Activated CD8-positive, alpha-beta memory T cell treated with anti-CD3 and anti-CD28 coated beads for 4 hours (primary cell): ENCODE data around the gene SYNE4.
A peak's percentile ranks its signal among the peaks of the same experiment; 100 is the strongest.

Experiments
- DNase-seq, 2 donors: peaks; one replicate each; pipeline ENCODE4 v3.0.0-alpha.2; 2020; ENCODE audit warnings: low read depth in 2 of 2

The SYNE4 gene

GRCh38 chr19:36025541-36025940 is 16.9 kb upstream of the SYNE4 start:
- no peak for DNase-seq

- no peak for DNase-seq
These were observed 14.8 kb upstream of the SYNE4 start for GRCh38 chr19:36023432-36023831.

DNA sequence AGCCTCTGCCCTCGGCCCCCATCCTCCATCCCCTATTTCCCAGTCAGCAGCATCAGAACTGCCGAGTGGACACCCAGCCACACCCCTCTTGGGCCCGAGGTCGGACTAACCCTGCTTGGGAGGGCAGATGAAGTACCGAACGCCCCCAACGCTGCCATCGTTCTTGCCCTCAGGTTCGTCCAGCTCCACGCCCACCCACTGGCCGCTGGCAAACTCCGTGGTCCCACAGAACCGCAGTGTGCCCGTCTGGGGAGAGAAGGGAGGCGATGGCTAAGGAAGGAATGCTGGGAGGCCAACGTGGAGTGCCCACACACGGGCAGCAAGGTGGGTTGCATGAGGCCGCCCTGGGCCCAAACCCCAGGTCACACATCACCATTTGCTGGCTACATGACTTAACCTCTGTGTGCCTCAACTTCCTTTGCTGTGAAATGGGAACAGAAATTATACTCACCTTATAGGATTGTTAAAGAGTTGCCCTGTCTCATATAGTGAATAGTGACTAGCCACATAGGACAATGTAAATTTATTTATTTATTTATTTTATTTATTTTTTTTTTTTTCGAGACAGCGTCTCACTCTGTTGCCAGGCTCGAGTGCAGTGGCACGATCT is 10.6 kb upstream of the SYNE4 start:
- DNase-seq, result no peak

- peak; percentile 97 to 98 for DNase-seq
These were observed 5.7 kb upstream of the SYNE4 start, which contains the start of gene ALKBH6 for GRCh38 chr19:36014012-36014924. TSS of gene ALKBH6 (minus strand) at chr19:36014213. CDS start at chr19:36013397, 816 bp downstream.

GRCh38 chr19:36013280-36014011 is 4.8 kb upstream of the SYNE4 start:
- DNase-seq, result no peak

GRCh38 chr19:36010402-36010801 is 1.8 kb upstream of the SYNE4 start:
- DNase-seq, result no peak

DNA sequence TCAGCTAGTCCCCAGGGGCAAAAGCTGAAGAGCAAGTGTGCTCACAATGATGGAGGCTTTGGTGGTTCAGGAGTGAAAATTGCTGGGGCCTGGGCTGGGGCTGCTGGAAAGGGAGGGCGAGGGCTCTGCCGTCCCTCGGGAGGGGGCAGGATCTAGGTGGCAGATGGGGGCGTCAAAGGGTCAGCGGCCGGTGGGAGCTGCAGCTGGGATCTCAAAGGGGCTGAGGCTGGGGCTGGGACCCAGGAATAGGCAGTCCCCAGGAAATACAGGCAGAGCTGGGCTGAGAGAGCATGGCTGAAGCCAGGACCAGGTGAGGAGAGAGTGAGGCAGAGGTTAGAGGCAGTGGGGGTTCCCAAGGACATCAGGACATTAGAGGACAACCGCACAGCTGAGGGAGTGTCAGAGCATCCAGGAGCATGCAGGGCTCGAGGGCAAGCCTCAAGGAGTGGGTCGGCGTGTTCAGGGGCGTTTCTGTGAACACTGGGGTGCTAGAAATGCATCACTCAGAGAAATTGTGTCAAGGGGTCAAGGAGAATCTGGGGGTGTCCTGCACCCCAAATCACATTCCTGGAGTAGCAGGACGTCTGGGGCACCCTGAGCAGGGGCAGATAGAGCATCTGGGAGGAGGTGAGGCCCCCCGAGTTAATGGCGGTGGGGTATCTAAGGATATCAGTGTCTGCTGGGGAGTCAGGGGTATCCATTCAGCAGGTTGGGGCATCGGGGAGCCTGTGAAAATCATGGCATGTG is 1.2 kb upstream of the SYNE4 start:
- DNase-seq, result no peak

- DNase-seq, result no peak
These were observed 607 bp upstream of the SYNE4 start for GRCh38 chr19:36009220-36009619.

GRCh38 chr19:36006955-36007354 is 1.7 kb downstream of the SYNE4 start:
- no peak for DNase-seq

DNA sequence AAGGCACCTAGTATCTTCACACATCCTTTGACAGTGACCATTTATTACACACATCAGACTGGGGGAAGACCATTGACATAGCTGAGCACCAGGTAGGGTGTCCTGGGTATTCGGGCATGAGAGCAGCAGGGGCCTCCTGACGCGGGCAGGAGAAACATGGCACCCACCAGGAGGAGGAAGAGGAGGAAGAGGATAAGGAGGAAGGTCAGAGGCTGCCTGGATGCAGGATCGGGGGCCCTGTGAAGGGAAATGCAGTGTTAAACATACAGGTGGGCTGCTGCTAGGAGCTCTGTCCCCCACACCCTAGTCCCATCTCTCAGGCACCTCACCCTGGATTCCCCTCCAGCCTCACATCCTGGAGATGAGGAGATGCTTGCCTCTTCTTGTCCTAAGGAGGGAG is 5.3 kb downstream of the SYNE4 start:
- DNase-seq, result no peak

GRCh38 chr19:36001605-36002004 is 7.0 kb downstream of the SYNE4 start:
- no peak for DNase-seq

GRCh38 chr19:35996777-35997176 is 11.8 kb downstream of the SYNE4 start:
- no peak for DNase-seq

- DNase-seq, result peak; percentile 89 to 90
These were observed 13.3 kb downstream of the SYNE4 start, which contains the start of gene SDHAF1 for GRCh38 chr19:35995048-35995993. TSS of gene SDHAF1 (plus strand) at chr19:35995188. CDS start at chr19:35995275, 87 bp downstream.

- DNase-seq, result no peak
These were observed 14.6 kb downstream of the SYNE4 start for GRCh38 chr19:35993923-35994598.

DNA sequence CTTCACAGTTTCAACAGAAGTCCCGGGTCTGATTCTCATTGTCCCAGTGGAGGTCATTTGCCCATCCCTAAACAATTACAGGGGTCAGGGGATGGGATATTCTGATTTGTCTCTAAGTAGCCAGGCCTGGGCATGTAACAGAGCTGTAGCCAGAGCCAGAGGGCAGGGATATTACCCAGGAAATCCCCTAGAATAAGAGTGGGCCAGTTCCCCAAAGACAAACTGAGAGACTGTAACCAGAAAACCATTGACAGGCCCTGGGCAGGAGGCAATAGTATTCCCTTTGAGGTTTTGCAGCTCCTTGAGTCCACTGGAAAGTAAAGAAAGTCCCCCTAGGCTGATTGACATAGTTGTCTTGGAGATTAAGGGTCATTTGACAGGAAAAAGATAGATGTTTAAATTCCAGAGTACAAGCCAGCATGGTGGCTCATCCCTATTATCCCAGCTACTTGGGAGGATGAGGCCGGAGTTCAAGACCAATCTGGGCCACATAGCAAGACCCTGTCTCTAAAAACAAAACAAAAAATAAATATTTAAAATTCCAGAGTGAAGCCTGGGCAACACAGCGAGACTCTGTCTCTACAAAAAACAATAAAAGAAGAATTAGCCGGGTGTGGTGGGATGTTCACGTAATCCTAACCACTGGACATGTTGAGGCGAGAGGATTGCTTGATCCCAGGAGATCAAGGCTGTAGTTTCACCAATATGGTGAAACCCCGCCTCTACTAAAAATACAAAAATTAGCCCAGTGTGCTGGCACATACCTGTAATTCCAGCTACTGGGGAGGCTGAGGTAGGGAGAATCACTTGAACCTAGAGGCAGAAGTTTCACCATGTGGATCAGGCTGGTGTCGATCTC is 15.5 kb downstream of the SYNE4 start:
- DNase-seq, result no peak

- DNase-seq, result no peak
These were observed 16.7 kb downstream of the SYNE4 start for GRCh38 chr19:35991731-35992450.

DNA sequence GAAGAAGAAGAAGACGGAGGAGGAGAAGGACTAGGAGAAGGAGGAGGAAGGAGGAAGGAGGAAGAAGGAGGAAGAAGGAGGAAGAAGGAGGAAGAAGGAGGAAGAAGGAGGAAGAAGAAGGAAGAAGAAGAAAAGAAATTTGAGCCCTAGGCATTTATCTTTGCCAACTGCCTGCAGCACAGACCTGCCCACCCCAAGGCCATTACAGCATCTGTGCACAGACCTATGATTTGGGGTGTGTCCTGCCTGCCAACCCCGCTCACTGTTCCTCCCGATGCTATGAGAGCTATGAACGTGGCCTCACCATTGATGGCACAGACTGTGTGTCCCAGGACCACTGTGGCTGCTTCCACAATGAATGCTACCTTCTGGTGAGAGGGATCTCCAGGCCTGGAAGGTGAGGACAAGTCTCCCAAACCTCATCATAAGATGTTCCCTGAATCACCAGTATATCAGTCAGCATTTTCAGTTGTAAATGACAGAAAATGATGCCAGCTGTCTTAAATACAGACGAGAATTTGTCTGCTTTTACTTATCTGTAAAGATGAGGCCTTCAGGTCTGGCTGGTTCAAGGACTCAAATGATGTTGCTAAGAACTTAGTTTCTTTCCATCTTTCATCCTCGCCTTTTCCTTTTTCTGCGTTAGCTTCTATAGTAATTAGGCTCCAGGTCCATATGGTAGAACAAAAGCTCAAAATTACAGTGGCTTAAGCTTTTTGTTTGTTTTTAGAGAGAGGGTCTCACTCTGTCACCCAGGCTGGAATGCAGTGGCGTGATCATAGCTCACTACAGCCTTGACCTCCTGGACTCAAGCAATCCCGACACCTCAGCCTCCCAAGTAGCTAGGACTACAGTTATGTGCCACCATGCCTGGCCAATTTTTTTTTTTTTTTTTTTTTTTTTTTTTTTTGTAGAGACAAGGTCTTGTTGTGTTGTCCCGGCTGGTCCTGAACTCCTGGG is 17.6 kb downstream of the SYNE4 start:
- DNase-seq, result no peak
